Thoracic aorta (tissue), 2 donors: ENCODE measurements around the gene VEGFA. TPM values are rescaled to one million over a fixed set of nuclear protein-coding genes. Genes with fewer than 3 reads are reported as not detected.

ENCODE experiments used
- ATAC-seq: fragments of 150-250 bp; one replicate; pipeline ENCODE4 v1.8.0; 2017; ENCODE audit warnings: low read depth; ENCODE audit not compliant: insufficient number of reproducible peaks, low FRiP score
- DNase-seq: peaks from one replicate; pipeline ENCODE4 v3.0.0-alpha.2; 2020; ENCODE audit warnings: low spot score
- H3K27ac ChIP-seq, 2 donors: fragments of 200-600 bp; sonication (generic); 1 replicate in 1 of 2; 2 replicates in 1 of 2; pipeline ENCODE4 v1.5.1; 2016; ENCODE audit warnings: mild to moderate bottlenecking in 2 of 2, moderate library complexity in 2 of 2
- H3K27me3 ChIP-seq: fragments of 200-600 bp; sonication (generic); replicated peaks from 2 replicates; pipeline ENCODE4 v1.6.0; 2016; ENCODE audit warnings: mild to moderate bottlenecking; ENCODE audit not compliant: insufficient read depth
- H3K36me3 ChIP-seq: fragments of 200-600 bp; sonication (generic); one replicate; pipeline ENCODE4 v1.5.1; 2016
- H3K4me1 ChIP-seq, 2 donors: fragments of 200-600 bp; sonication (generic); 1 replicate in 1 of 2; 2 replicates in 1 of 2; pipeline versions ENCODE4 v1.5.1 to v1.6.0; 2016; ENCODE audit warnings: low read depth in 2 of 2, mild to moderate bottlenecking in 1 of 2; ENCODE audit not compliant: control insufficient read depth in 1 of 2
- H3K4me3 ChIP-seq: fragments of 200-600 bp; sonication (generic); 2 replicates; pipeline ENCODE4 v1.5.1; 2016; ENCODE audit warnings: mild to moderate bottlenecking
- H3K9me3 ChIP-seq: fragments of 200-600 bp; sonication (generic); 2 replicates; pipeline ENCODE4 v1.5.1; 2016
- CTCF ChIP-seq: fragments of 200-600 bp; sonication (generic); IDR thresholded peaks from one replicate; pipeline ENCODE4 v1.5.1; 2019; ENCODE audit warnings: antibody characterized with exemption
- total RNA-seq, 2 donors: library from RNA; depleted of rRNA; stranded (reverse); fragments of >200 nt; gene quantifications; one replicate each; pipeline versions ENCODE4 v1.1.0 to v1.2.3, GENCODE V29; 2016

The VEGFA gene
- total RNA-seq, 2 donors from 2014 or later, result 36.0 to 117 TPM

GRCh38 chr6:43765776-43766499, 4.1 kb upstream of the VEGFA start:
- TF ChIP-seq CTCF, result no peak
- ATAC-seq (no peak), DNase-seq (no peak)
- Histone ChIP-seq H3K4me1 (peaks cover 0 to 11% of the 10 kb centered on the region in 2 donors), H3K4me3 (no peak overlapping the region), H3K27me3 (no peaks in the 10 kb centered on the region), H3K36me3 (no peaks in the 10 kb centered on the region), H3K27ac (no peak overlapping the region), H3K9me3 (no peaks in the 10 kb centered on the region)

- H3K4me3 ChIP-seq, result no peak overlapping the region
- peaks cover 0 to 11% of the 10 kb centered on the region in 2 donors for H3K4me1 ChIP-seq
- H3K36me3 ChIP-seq, result no peaks in the 10 kb centered on the region
- no peak for DNase-seq
- H3K27me3 ChIP-seq, result no peaks in the 10 kb centered on the region
- ATAC-seq, result no peak
- no peak for TF ChIP-seq CTCF
- no peaks in the 10 kb centered on the region for H3K9me3 ChIP-seq
- no peak overlapping the region for H3K27ac ChIP-seq
These were observed 3.5 kb upstream of the VEGFA start for GRCh38 chr6:43766500-43766853.

GRCh38 chr6:43766964-43767461, 3.0 kb upstream of the VEGFA start:
- TF ChIP-seq CTCF, result no peak
- ATAC-seq (no peak), DNase-seq (no peak)
- H3K27ac ChIP-seq, result no peak overlapping the region
- no peak overlapping the region for H3K4me3 ChIP-seq
- peaks cover 0 to 13% of the 10 kb centered on the region in 2 donors for H3K4me1 ChIP-seq
- H3K36me3 ChIP-seq, result no peaks in the 10 kb centered on the region
- no peaks in the 10 kb centered on the region for H3K9me3 ChIP-seq
- H3K27me3 ChIP-seq, result no peaks in the 10 kb centered on the region

- Histone ChIP-seq H3K4me1 (peaks cover 0 to 21% of the 10 kb centered on the region in 2 donors), H3K27ac (no peak overlapping the region), H3K27me3 (no peaks in the 10 kb centered on the region), H3K4me3 (no peak overlapping the region), H3K36me3 (no peaks in the 10 kb centered on the region), H3K9me3 (no peaks in the 10 kb centered on the region)
- DNase-seq, result no peak
- ATAC-seq, result no peak
- no peak for TF ChIP-seq CTCF
These were observed 2.2 kb upstream of the VEGFA start for GRCh38 chr6:43767553-43768505.

- Histone ChIP-seq H3K4me1 (peaks cover 0 to 27% of the 10 kb centered on the region in 2 donors), H3K27ac (no peak overlapping the region), H3K4me3 (no peak overlapping the region), H3K36me3 (no peaks in the 10 kb centered on the region), H3K27me3 (no peaks in the 10 kb centered on the region), H3K9me3 (no peaks in the 10 kb centered on the region)
- ATAC-seq, result no peak
- no peak for TF ChIP-seq CTCF
- no peak for DNase-seq
These were observed 1.5 kb upstream of the VEGFA start for GRCh38 chr6:43768506-43768860.
